Adrenal gland (tissue), 12 donors: ENCODE measurements around the gene CD164. TPM values are rescaled to one million over a fixed set of nuclear protein-coding genes. Genes with fewer than 3 reads are reported as not detected.

Source experiments
- DNase-seq, 7 donors: peaks; one replicate each; pipeline ENCODE4 v3.0.0-alpha.2; 2019 to 2020
- H3K27ac ChIP-seq, 5 donors: fragments of 200-600 bp; sonication (generic) in 4 of 5; 1 replicate in 3 of 5; 2 replicates in 2 of 5; pipeline versions ENCODE4 v1.5.1 to v1.8.0; 2016 to 2020; ENCODE audit warnings: mild to moderate bottlenecking in 1 of 5
- H3K27me3 ChIP-seq: fragments of 200-600 bp; 2 replicates; pipeline ENCODE4 v1.8.0; 2021
- H3K36me3 ChIP-seq, 2 donors: fragments of 200-600 bp; replicated peaks in 1 of 2; 1 replicate in 1 of 2; 2 replicates in 1 of 2; pipeline versions ENCODE4 v1.5.1 to v1.8.0; 2018 to 2022
- H3K4me1 ChIP-seq, 2 donors: fragments of 200-600 bp; replicated peaks in 1 of 2; 1 replicate in 1 of 2; 2 replicates in 1 of 2; pipeline versions ENCODE4 v1.5.1 to v1.8.0; 2018 to 2021
- H3K4me3 ChIP-seq, 4 donors: fragments of 200-600 bp; sonication (generic) in 3 of 4; one replicate each; pipeline ENCODE4 v1.5.1; 2016 to 2018
- H3K9me3 ChIP-seq, 3 donors: fragments of 200-600 bp; sonication (generic) in 1 of 3; replicated peaks in 1 of 3; 1 replicate in 2 of 3; 2 replicates in 1 of 3; pipeline versions ENCODE4 v1.5.1 to v1.8.0; 2016 to 2021
- POLR2A ChIP-seq, 2 donors: fragments of 450-650 bp; IDR thresholded peaks; one replicate each; pipeline ENCODE4 v1.6.1; 2017; ENCODE audit warnings: antibody characterized with exemption in 2 of 2, mild to moderate bottlenecking in 2 of 2, moderate library complexity in 1 of 2
- WGBS, 4 donors: extraction: QIAGEN DNeasy Blood & Tissue Kit in 2 of 4; methylation state at CpG; one replicate each; pipeline versions ENCODE4 v1.1.5 to v1.1.7; 2013 to 2017; 5-methylcytosine and 5-hydroxymethylcytosine counted together
- intact Hi-C, 2 donors: fragments of 100-400 bp; cut with DNase I; formaldehyde crosslinking; loops; one replicate each; pipeline versions ENCODE4 v1.14.1 to v1.15.0; 2022 to 2023
- polyA plus RNA-seq, 3 donors: library from polyadenylated mRNA; stranded (reverse); fragments of 200-250 nt in 2 of 3; fragments of 350-450 nt in 1 of 3; fragmentation: Illumina TruSeq in 1 of 3; extraction: RNeasy Lipid Tissue Mini Kit (QIAGEN cat#74804) in 1 of 3; gene quantifications; one replicate each; pipeline ENCODE4 v1.2.3, GENCODE V29; 2013 to 2014
- total RNA-seq, 9 donors: library from RNA; depleted of rRNA in 4 of 9; stranded (reverse); fragments of >200 nt in 4 of 9; fragments of 120-200 nt in 1 of 9; fragmentation: NEBNext Ultra II Directional in 1 of 9; extraction: Animal tissue kit (Norgen Biotek cat#: 25700) in 1 of 9; gene quantifications; one replicate each; pipeline versions ENCODE4 v1.1.0 to v1.2.4, GENCODE V29; 2013 to 2023
- TF ChIP-seq, protein P1 (sequence below), 6 experiments: fragments of 450-650 bp in 4 of 6; fragments of 200-600 bp in 2 of 6; sonication (generic) in 1 of 6; IDR thresholded peaks; 1 replicate in 5 of 6; 2 replicates in 1 of 6; pipeline versions ENCODE4 v1.5.1 to v1.8.0; 2016 to 2021; ENCODE audit warnings: antibody characterized with exemption in 6 of 6, mild to moderate bottlenecking in 2 of 6, moderate library complexity in 1 of 6
- donor health status: healthy with polysubstance abuse.
- donor health status: Bipolar disorder and iron deficiency.
- donor health status: DM: yes; HTN: yes; CAD: no.
- donor health status: DM: no; HTN: no; CAD: no.
- donor health status: DM: no; HTN: no; CAD: no.
- donor health status: DM: yes; HTN: yes; CAD: no.

The CD164 gene
- total and polyA plus RNA-seq, 12 donors, result 89.3 to 358 (median 237) TPM

DNA sequence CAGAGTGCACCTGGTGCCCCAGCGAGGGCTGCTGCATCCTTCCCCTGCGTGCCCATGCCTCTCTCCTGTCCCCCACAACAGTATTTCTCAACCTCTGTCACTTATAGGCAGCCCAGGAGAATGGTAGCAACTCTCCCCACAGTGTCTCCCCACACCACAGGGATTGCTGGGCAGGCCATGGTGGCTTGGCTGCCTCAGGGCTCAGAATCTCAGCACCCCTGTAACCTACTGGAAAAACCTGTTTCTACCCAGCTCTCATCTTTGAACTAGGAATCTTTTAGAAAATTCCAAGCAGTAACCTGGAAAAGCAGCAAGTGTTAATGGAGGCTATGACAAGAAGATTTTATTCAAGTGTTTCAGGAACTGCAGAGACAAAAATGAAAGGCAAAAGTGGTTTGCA lies 38.0 kb downstream of the CD164 start:
- TF ChIP-seq, protein P1, sequence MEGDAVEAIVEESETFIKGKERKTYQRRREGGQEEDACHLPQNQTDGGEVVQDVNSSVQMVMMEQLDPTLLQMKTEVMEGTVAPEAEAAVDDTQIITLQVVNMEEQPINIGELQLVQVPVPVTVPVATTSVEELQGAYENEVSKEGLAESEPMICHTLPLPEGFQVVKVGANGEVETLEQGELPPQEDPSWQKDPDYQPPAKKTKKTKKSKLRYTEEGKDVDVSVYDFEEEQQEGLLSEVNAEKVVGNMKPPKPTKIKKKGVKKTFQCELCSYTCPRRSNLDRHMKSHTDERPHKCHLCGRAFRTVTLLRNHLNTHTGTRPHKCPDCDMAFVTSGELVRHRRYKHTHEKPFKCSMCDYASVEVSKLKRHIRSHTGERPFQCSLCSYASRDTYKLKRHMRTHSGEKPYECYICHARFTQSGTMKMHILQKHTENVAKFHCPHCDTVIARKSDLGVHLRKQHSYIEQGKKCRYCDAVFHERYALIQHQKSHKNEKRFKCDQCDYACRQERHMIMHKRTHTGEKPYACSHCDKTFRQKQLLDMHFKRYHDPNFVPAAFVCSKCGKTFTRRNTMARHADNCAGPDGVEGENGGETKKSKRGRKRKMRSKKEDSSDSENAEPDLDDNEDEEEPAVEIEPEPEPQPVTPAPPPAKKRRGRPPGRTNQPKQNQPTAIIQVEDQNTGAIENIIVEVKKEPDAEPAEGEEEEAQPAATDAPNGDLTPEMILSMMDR (IDR thresholded peaks at IDR 0.05), result no peak
- TF ChIP-seq POLR2A (IDR thresholded peaks at IDR 0.05), result no peak
- DNase-seq, result no peak
- Histone ChIP-seq H3K36me3 (no peaks in the 10 kb centered on the region), H3K4me3 (no peak overlapping the region), H3K4me1 (no peaks in the 10 kb centered on the region), H3K27ac (no peak overlapping the region), H3K9me3 (no peaks in the 10 kb centered on the region), H3K27me3 (no peaks in the 10 kb centered on the region)
- WGBS, 4 donors, result 84 to 100% (median 89%) methylated on average over 2 of the region's 2 CpGs
- intact Hi-C loops, result no loop called here

DNA sequence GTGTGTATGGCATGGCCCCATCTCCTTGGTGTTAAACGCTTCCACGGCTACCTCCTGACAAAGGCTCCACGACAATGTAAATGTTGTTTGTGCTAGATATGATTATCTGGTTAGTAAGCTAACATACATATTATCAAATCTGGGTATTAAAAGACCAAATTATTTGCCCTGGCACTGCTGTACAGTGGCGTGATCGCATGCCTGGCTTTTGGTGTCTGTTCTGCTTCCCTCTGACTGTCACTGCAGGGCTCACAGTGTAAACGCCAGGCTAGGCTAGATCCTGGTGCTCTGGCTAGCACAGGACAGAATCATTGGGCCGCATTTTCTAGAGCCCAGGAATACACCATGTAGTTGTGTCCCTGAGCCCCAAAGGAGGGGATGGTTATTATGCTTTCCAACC lies 38.7 kb downstream of the CD164 start:
- TF ChIP-seq POLR2A (IDR thresholded peaks at IDR 0.05), result no peak
- TF ChIP-seq, protein P1 (IDR thresholded peaks at IDR 0.05), result no peak
- intact Hi-C loops, result no loop called here
- no peak overlapping the region for H3K4me3 ChIP-seq
- DNase-seq, result no peak
- no peaks in the 10 kb centered on the region for H3K36me3 ChIP-seq
- 92 to 95% (median 94%) methylated on average over 3 to 7 of the region's 7 CpGs for WGBS, 4 donors
- H3K27ac ChIP-seq, result no peak overlapping the region
- H3K9me3 ChIP-seq, result no peaks in the 10 kb centered on the region
- H3K4me1 ChIP-seq, result no peaks in the 10 kb centered on the region
- H3K27me3 ChIP-seq, result no peaks in the 10 kb centered on the region

DNA sequence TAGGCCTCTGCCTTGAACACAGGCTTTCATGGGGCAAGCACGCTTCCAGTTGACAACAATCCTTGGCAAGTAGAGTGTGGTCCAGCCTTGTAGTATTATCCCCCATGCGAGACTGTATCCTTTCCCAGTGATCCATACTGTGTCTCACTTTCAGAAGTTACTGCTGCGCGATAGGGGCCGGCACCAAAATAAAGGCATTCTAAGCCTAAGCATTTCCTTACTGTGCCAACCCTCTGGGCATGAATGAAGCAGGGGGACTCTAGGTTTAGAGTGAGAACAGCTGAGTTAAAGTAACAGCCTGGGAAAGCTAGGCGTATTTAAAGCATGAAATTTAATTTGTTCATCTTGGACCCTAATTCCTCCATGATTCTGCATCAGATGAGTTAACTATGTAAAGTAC lies 39.4 kb downstream of the CD164 start:
- no peak for DNase-seq
- Histone ChIP-seq H3K9me3 (no peaks in the 10 kb centered on the region), H3K36me3 (no peaks in the 10 kb centered on the region), H3K4me1 (no peaks in the 10 kb centered on the region), H3K4me3 (no peak overlapping the region), H3K27me3 (no peaks in the 10 kb centered on the region), H3K27ac (no peak overlapping the region)
- WGBS, 4 donors, result 96 to 99% (median 97%) methylated on average over 5 to 6 of the region's 6 CpGs
- no peak for TF ChIP-seq POLR2A (IDR thresholded peaks at IDR 0.05)
- TF ChIP-seq, protein P1 (IDR thresholded peaks at IDR 0.05), result no peak
- intact Hi-C loops, result no loop called here

DNA sequence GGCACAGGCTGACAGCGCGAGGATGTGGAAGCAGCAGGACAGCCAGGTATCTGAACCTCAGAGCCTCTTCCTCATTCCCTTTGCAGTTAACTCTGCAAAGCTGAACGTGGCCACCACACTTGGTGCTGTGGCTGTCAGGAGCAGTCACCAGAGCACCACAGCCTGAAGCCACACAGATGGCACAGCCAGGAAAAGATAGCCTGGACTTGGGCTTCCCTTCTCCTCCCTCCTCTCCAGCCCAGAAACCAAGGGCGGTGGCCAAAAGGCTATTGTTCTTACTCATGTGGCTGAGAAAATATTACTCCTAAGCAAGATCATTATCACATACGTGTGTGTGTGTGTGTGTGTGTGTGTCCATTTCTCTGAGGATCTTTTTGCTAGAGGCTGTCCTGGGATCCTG lies 39.8 kb downstream of the CD164 start:
- intact Hi-C loops, result no loop called here
- Histone ChIP-seq H3K27me3 (no peaks in the 10 kb centered on the region), H3K27ac (no peak overlapping the region), H3K4me3 (no peak overlapping the region), H3K36me3 (no peaks in the 10 kb centered on the region), H3K4me1 (no peaks in the 10 kb centered on the region), H3K9me3 (no peaks in the 10 kb centered on the region)
- DNase-seq, result no peak
- TF ChIP-seq POLR2A (IDR thresholded peaks at IDR 0.05), result no peak
- TF ChIP-seq, protein P1 (IDR thresholded peaks at IDR 0.05), result no peak
- WGBS, 4 donors, result 79 to 86% (median 81%) methylated on average over 4 to 5 of the region's 5 CpGs
